ENCODE data around the gene C1orf167.

Gene C1orf167

GRCh38 chr1:11804666-11805421 is 42.9 kb downstream of the C1orf167 start:
- Histone ChIP-seq H3K4me3 (ENCODE audit: control insufficient read depth in 1 of 7, extremely low read depth in 1 of 7, insufficient read depth in 4 of 7, low read depth in 2 of 7, low read length in 6 of 7) (peak overlapping the region; percentile 77 to 96 (median 90)), H3K27ac (ENCODE audit: insufficient read depth in 1 of 2, low read depth in 1 of 2, low read length in 2 of 2, poor library complexity in 1 of 2, severe bottlenecking in 2 of 2) (peak overlapping the region; percentile 70 to 92), H3K4me1 (ENCODE audit: control extremely low read depth in 1 of 4, control insufficient read depth in 4 of 4, insufficient read depth in 4 of 4, low read length in 3 of 4) (peaks cover 26 to 68% (median 52%) of the 10 kb centered on the region in 4 experiments), H3K36me3 (ENCODE audit: control insufficient read depth in 4 of 4, insufficient read depth in 4 of 4, low read length in 3 of 4) (peaks cover 7 to 36% (median 23%) of the 10 kb centered on the region in 4 experiments), H3K9me3 (ENCODE audit: control extremely low read depth in 1 of 5, control insufficient read depth in 4 of 5, insufficient read depth in 2 of 5, low read depth in 1 of 5, low read length in 4 of 5) (no peaks in the 10 kb centered on the region), H3K27me3 (replicated peaks in 2 of 5; ENCODE audit: control insufficient read depth in 4 of 5, insufficient read depth in 5 of 5, low read length in 4 of 5) (no peaks in the 10 kb centered on the region)
- POLR2A ChIA-PET, result no interaction called here
- CTCF ChIA-PET, result interaction anchor here (0.7 to 1.5 kb wide), 2 partner anchors 13 to 17 kb away, joined by 3 read pairs; no protein-coding TSS in a partner anchor
- peak; percentile 14 to 37 (median 34) for DNase-seq
- WGBS (ENCODE audit: insufficient coverage), result 6% methylated on average over 14 of the region's 17 CpGs

GRCh38 chr1:11805422-11806306 is 43.7 kb downstream of the C1orf167 start, which contains the start of the genes CLCN6 and MTHFR:
Gene CLCN6, plus strand, starts transcription at chr1:11806191. Its CDS starts 72 bp downstream, at chr1:11806263.
Gene MTHFR, minus strand, starts transcription at chr1:11805964. Its CDS starts 2,848 bp downstream, at chr1:11803116.
- Histone ChIP-seq H3K27me3 (replicated peaks in 2 of 5; ENCODE audit: control insufficient read depth in 4 of 5, insufficient read depth in 5 of 5, low read length in 4 of 5) (no peaks in the 10 kb centered on the region), H3K9me3 (ENCODE audit: control extremely low read depth in 1 of 5, control insufficient read depth in 4 of 5, insufficient read depth in 2 of 5, low read depth in 1 of 5, low read length in 4 of 5) (no peaks in the 10 kb centered on the region), H3K27ac (ENCODE audit: insufficient read depth in 1 of 2, low read depth in 1 of 2, low read length in 2 of 2, poor library complexity in 1 of 2, severe bottlenecking in 2 of 2) (peak within 1 kb of the TSS; percentile 70 to 92), H3K4me1 (ENCODE audit: control extremely low read depth in 1 of 4, control insufficient read depth in 4 of 4, insufficient read depth in 4 of 4, low read length in 3 of 4) (peaks cover 26 to 68% (median 52%) of the 10 kb centered on the region in 4 experiments), H3K4me3 (ENCODE audit: control insufficient read depth in 1 of 7, extremely low read depth in 1 of 7, insufficient read depth in 4 of 7, low read depth in 2 of 7, low read length in 6 of 7) (peak within 1 kb of the TSS; percentile 77 to 96 (median 90)), H3K36me3 (ENCODE audit: control insufficient read depth in 4 of 4, insufficient read depth in 4 of 4, low read length in 3 of 4) (peaks cover 5 to 34% (median 19%) of the 10 kb centered on the region in 4 experiments)
- 0% methylated on average over 70 of the region's 72 CpGs for WGBS (ENCODE audit: insufficient coverage)
- ChIA-PET CTCF (interaction anchor here (1.2 to 1.3 kb wide), 2 partner anchors 16 to 32 kb away, joined by 4 read pairs; no protein-coding TSS in a partner anchor), POLR2A (interaction anchor here (0.6 to 1.4 kb wide), 5 partner anchors 18 to 104 kb away, joined by 3 to 5 read pairs (median 3); no protein-coding TSS in a partner anchor)
- peak; percentile 98 to 100 (median 99) for DNase-seq

GRCh38 chr1:11806307-11806936 is 44.4 kb downstream of the C1orf167 start:
- Histone ChIP-seq H3K4me3 (ENCODE audit: control insufficient read depth in 1 of 7, extremely low read depth in 1 of 7, insufficient read depth in 4 of 7, low read depth in 2 of 7, low read length in 6 of 7) (peak overlapping the region; percentile 77 to 96 (median 90)), H3K4me1 (ENCODE audit: control extremely low read depth in 1 of 4, control insufficient read depth in 4 of 4, insufficient read depth in 4 of 4, low read length in 3 of 4) (peaks cover 26 to 66% (median 52%) of the 10 kb centered on the region in 4 experiments), H3K9me3 (ENCODE audit: control extremely low read depth in 1 of 5, control insufficient read depth in 4 of 5, insufficient read depth in 2 of 5, low read depth in 1 of 5, low read length in 4 of 5) (no peaks in the 10 kb centered on the region), H3K27me3 (replicated peaks in 2 of 5; ENCODE audit: control insufficient read depth in 4 of 5, insufficient read depth in 5 of 5, low read length in 4 of 5) (no peaks in the 10 kb centered on the region), H3K27ac (ENCODE audit: insufficient read depth in 1 of 2, low read depth in 1 of 2, low read length in 2 of 2, poor library complexity in 1 of 2, severe bottlenecking in 2 of 2) (peak overlapping the region; percentile 70 to 92), H3K36me3 (ENCODE audit: control insufficient read depth in 4 of 4, insufficient read depth in 4 of 4, low read length in 3 of 4) (peaks cover 0 to 32% (median 17%) of the 10 kb centered on the region in 4 experiments)
- POLR2A ChIA-PET, result interaction anchor here (0.9 to 1.4 kb wide), 2 partner anchors 19 to 103 kb away, joined by 3 to 5 read pairs; no protein-coding TSS in a partner anchor
- no peak for DNase-seq
- CTCF ChIA-PET, result interaction anchor here (1.2 to 1.3 kb wide), 4 partner anchors 9 to 32 kb away, joined by 4 read pairs; no protein-coding TSS in a partner anchor
- WGBS (ENCODE audit: insufficient coverage), result 0% methylated on average over 16 of the region's 20 CpGs

GRCh38 chr1:11807133-11807532 is 45.1 kb downstream of the C1orf167 start:
- Histone ChIP-seq H3K27ac (ENCODE audit: insufficient read depth in 1 of 2, low read depth in 1 of 2, low read length in 2 of 2, poor library complexity in 1 of 2, severe bottlenecking in 2 of 2) (peak overlapping the region; percentile 70 to 92), H3K4me3 (ENCODE audit: control insufficient read depth in 1 of 7, extremely low read depth in 1 of 7, insufficient read depth in 4 of 7, low read depth in 2 of 7, low read length in 6 of 7) (peak overlapping the region in 5 of 7 experiments; percentile 77 to 96 (median 89)), H3K9me3 (ENCODE audit: control extremely low read depth in 1 of 5, control insufficient read depth in 4 of 5, insufficient read depth in 2 of 5, low read depth in 1 of 5, low read length in 4 of 5) (no peaks in the 10 kb centered on the region), H3K4me1 (ENCODE audit: control extremely low read depth in 1 of 4, control insufficient read depth in 4 of 4, insufficient read depth in 4 of 4, low read length in 3 of 4) (peaks cover 23 to 62% (median 47%) of the 10 kb centered on the region in 4 experiments), H3K27me3 (replicated peaks in 2 of 5; ENCODE audit: control insufficient read depth in 4 of 5, insufficient read depth in 5 of 5, low read length in 4 of 5) (no peaks in the 10 kb centered on the region), H3K36me3 (ENCODE audit: control insufficient read depth in 4 of 4, insufficient read depth in 4 of 4, low read length in 3 of 4) (peaks cover 0 to 38% (median 19%) of the 10 kb centered on the region in 4 experiments)
- no peak for DNase-seq
- 100% methylated on average over 1 of the region's 2 CpGs for WGBS (ENCODE audit: insufficient coverage)
- POLR2A ChIA-PET, result interaction anchor here (0.9 kb wide), 1 partner anchor 103 kb away, joined by 5 read pairs; no protein-coding TSS in a partner anchor
- CTCF ChIA-PET, result interaction anchor here (1.2 to 1.3 kb wide), 4 partner anchors 9 to 31 kb away, joined by 4 read pairs; no protein-coding TSS in a partner anchor

GRCh38 chr1:11813021-11813420 is 51.0 kb downstream of the C1orf167 start:
- Histone ChIP-seq H3K4me3 (ENCODE audit: control insufficient read depth in 1 of 7, extremely low read depth in 1 of 7, insufficient read depth in 4 of 7, low read depth in 2 of 7, low read length in 6 of 7) (no peak overlapping the region), H3K27me3 (replicated peaks in 2 of 5; ENCODE audit: control insufficient read depth in 4 of 5, insufficient read depth in 5 of 5, low read length in 4 of 5) (no peaks in the 10 kb centered on the region), H3K36me3 (ENCODE audit: control insufficient read depth in 4 of 4, insufficient read depth in 4 of 4, low read length in 3 of 4) (peaks cover 5 to 66% (median 36%) of the 10 kb centered on the region in 4 experiments), H3K9me3 (ENCODE audit: control extremely low read depth in 1 of 5, control insufficient read depth in 4 of 5, insufficient read depth in 2 of 5, low read depth in 1 of 5, low read length in 4 of 5) (no peaks in the 10 kb centered on the region), H3K4me1 (ENCODE audit: control extremely low read depth in 1 of 4, control insufficient read depth in 4 of 4, insufficient read depth in 4 of 4, low read length in 3 of 4) (peaks cover 2 to 23% (median 3%) of the 10 kb centered on the region in 4 experiments), H3K27ac (ENCODE audit: insufficient read depth in 1 of 2, low read depth in 1 of 2, low read length in 2 of 2, poor library complexity in 1 of 2, severe bottlenecking in 2 of 2) (no peak overlapping the region)
- POLR2A ChIA-PET, result interaction anchor here (0.7 kb wide), 1 partner anchor 18 kb away, joined by 3 read pairs; no protein-coding TSS in a partner anchor
- no peak for DNase-seq
- 90% methylated on average over 2 of the region's 5 CpGs for WGBS (ENCODE audit: insufficient coverage)
- CTCF ChIA-PET, result no interaction called here

GRCh38 chr1:11817192-11817591 is 55.2 kb downstream of the C1orf167 start:
- POLR2A ChIA-PET, result no interaction called here
- Histone ChIP-seq H3K9me3 (ENCODE audit: control extremely low read depth in 1 of 5, control insufficient read depth in 4 of 5, insufficient read depth in 2 of 5, low read depth in 1 of 5, low read length in 4 of 5) (no peaks in the 10 kb centered on the region), H3K36me3 (ENCODE audit: control insufficient read depth in 4 of 4, insufficient read depth in 4 of 4, low read length in 3 of 4) (peaks cover 16 to 71% (median 36%) of the 10 kb centered on the region in 4 experiments), H3K27me3 (replicated peaks in 2 of 5; ENCODE audit: control insufficient read depth in 4 of 5, insufficient read depth in 5 of 5, low read length in 4 of 5) (no peaks in the 10 kb centered on the region), H3K4me3 (ENCODE audit: control insufficient read depth in 1 of 7, extremely low read depth in 1 of 7, insufficient read depth in 4 of 7, low read depth in 2 of 7, low read length in 6 of 7) (no peak overlapping the region), H3K4me1 (ENCODE audit: control extremely low read depth in 1 of 4, control insufficient read depth in 4 of 4, insufficient read depth in 4 of 4, low read length in 3 of 4) (peaks cover 2 to 12% (median 3%) of the 10 kb centered on the region in 4 experiments), H3K27ac (ENCODE audit: insufficient read depth in 1 of 2, low read depth in 1 of 2, low read length in 2 of 2, poor library complexity in 1 of 2, severe bottlenecking in 2 of 2) (no peak overlapping the region)
- CTCF ChIA-PET, result no interaction called here
- 98% methylated on average over 12 of the region's 12 CpGs for WGBS (ENCODE audit: insufficient coverage)
- no peak for DNase-seq

Data from common myeloid progenitor, CD34-positive (primary cell).